ENCODE data around the gene IGSF21. TPM values are rescaled to one million over a fixed set of nuclear protein-coding genes. Genes with fewer than 3 reads are reported as not detected.

The IGSF21 gene
- total RNA-seq, 1 experiment from 2014 or later: 5.2 TPM

DNA sequence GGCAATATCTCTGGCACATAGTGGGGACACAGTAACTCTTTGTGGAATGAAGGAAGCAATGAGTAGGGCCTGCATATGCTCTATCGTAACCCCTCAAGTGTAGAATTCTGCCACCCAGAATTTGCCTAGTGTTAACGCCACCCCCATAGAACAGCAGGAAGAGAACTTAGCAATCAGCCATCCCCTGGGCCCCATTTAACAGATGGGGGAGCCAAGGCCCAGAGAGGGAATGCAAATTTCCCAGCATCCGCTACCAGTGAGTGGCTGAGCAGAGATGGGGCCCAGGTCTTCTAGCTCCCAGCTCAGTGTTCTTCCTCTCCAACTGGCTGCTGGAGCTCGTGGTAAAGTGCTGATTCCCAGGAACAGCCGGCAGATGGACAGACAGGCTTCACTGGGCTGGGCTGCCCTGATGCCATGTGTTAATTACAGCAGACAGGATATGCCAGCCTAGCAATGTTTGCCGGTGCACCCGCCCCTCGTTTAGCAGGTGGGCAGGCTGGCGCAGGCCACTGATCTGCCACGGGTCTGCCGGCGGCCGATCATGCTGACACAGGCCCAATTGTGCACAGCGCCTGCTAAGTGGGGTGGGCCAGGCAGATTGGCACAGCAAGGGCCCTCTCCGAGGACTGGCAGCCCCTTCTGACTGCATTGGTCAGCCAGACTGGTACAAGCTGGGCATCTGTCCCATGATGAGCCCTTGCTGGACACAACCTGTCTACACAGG, 171.9 kb downstream of the IGSF21 start:
- no peaks in the 10 kb centered on the region for H3K79me1 ChIP-seq (ENCODE audit: insufficient read depth, low read depth, low read length, poor library complexity, severe bottlenecking)
- no peaks in the 10 kb centered on the region for H3K27me3 Mint-ChIP-seq (ENCODE audit: low read depth)
- H3K4me2 ChIP-seq (ENCODE audit: insufficient read depth, insufficient read length, low read length): no peak overlapping the region
- H2BK5ac ChIP-seq (ENCODE audit: insufficient read length, low read length): no peak overlapping the region
- no peak overlapping the region for H2AK5ac ChIP-seq (ENCODE audit: insufficient read length, low read length)
- no peak overlapping the region for H2BK20ac ChIP-seq (ENCODE audit: low read depth, low read length, poor library complexity, severe bottlenecking)
- H4K91ac ChIP-seq (ENCODE audit: insufficient read length, low read depth, low read length): no peak overlapping the region
- no peak overlapping the region; a peak in 2 of 7 replicates for H3K27ac Mint-ChIP-seq
- peaks cover 16% of the 10 kb centered on the region for H3K4me1 ChIP-seq (ENCODE audit: insufficient read depth, low read length)
- H3K27me3 ChIP-seq (ENCODE audit: insufficient read depth, low read length): no peaks in the 10 kb centered on the region
- H3K56ac ChIP-seq (ENCODE audit: insufficient read length, low read depth, low read length): no peak overlapping the region
- H4K20me1 ChIP-seq (ENCODE audit: control insufficient read depth, insufficient read depth, insufficient read length): no peaks in the 10 kb centered on the region
- H3K4me3 Mint-ChIP-seq: no peak overlapping the region
- H2AFZ ChIP-seq (ENCODE audit: low read length): no peak overlapping the region
- no peak overlapping the region for H3K4ac ChIP-seq (ENCODE audit: low read depth, low read length)
- no CpG with 5 or more reads among the region's 15 CpGs for WGBS (ENCODE audit: extremely low coverage, insufficient read length, low lambda C conversion rate)
- H3K9me3 Mint-ChIP-seq: no peaks in the 10 kb centered on the region
- no peak overlapping the region for H3K9ac ChIP-seq (ENCODE audit: extremely low read depth, insufficient read length, low read length)
- no peak overlapping the region for H3K18ac ChIP-seq (ENCODE audit: insufficient read length, low read depth, low read length)
- no peak overlapping the region for H2BK120ac ChIP-seq (ENCODE audit: low read depth, low read length, poor library complexity, severe bottlenecking)
- H4K5ac ChIP-seq (ENCODE audit: insufficient read length, low read depth, low read length): no peak overlapping the region
- no peak overlapping the region for H4K8ac ChIP-seq (replicated peaks; ENCODE audit: insufficient read length, low read depth, low read length)
- H3K27ac ChIP-seq (ENCODE audit: insufficient read length, low read depth, low read length): no peak overlapping the region
- no peak for DNase-seq
- no peak overlapping the region for H2BK15ac ChIP-seq (ENCODE audit: low read depth, low read length)
- H3K23me2 ChIP-seq (ENCODE audit: insufficient read length, low read depth, low read length, poor library complexity, severe bottlenecking): no peaks in the 10 kb centered on the region
- H3K4me1 Mint-ChIP-seq: peaks cover 57 to 66% of the 10 kb centered on the region in 2 experiments
- H3K14ac ChIP-seq (ENCODE audit: insufficient read depth, low read length): no peak overlapping the region
- no peaks in the 10 kb centered on the region for H3K9me3 ChIP-seq (ENCODE audit: control insufficient read depth, low read depth, low read length)
- H2BK12ac ChIP-seq (ENCODE audit: insufficient read length, low read depth, low read length): no peak overlapping the region
- no peaks in the 10 kb centered on the region for H3K79me2 ChIP-seq (ENCODE audit: insufficient read depth, low read length)
- peaks cover 0 to 5% (median 0%) of the 10 kb centered on the region in 3 experiments; a peak in 1 of 7 replicates for H3K36me3 Mint-ChIP-seq (ENCODE audit: insufficient read depth in 1 of 3, low read depth in 3 of 3)
- TF ChIP-seq, protein P1, sequence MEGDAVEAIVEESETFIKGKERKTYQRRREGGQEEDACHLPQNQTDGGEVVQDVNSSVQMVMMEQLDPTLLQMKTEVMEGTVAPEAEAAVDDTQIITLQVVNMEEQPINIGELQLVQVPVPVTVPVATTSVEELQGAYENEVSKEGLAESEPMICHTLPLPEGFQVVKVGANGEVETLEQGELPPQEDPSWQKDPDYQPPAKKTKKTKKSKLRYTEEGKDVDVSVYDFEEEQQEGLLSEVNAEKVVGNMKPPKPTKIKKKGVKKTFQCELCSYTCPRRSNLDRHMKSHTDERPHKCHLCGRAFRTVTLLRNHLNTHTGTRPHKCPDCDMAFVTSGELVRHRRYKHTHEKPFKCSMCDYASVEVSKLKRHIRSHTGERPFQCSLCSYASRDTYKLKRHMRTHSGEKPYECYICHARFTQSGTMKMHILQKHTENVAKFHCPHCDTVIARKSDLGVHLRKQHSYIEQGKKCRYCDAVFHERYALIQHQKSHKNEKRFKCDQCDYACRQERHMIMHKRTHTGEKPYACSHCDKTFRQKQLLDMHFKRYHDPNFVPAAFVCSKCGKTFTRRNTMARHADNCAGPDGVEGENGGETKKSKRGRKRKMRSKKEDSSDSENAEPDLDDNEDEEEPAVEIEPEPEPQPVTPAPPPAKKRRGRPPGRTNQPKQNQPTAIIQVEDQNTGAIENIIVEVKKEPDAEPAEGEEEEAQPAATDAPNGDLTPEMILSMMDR (conservative IDR thresholded peaks at IDR 0.05): no peak
- H3K23ac ChIP-seq (ENCODE audit: insufficient read length, low read depth, low read length): no peak overlapping the region
- no peak overlapping the region for H3T11ph ChIP-seq (ENCODE audit: low read length)

Data from H9 (cell line).